Gastrocnemius medialis (tissue), 4 donors: ENCODE results near the gene CARD14.

Experiments
- POLR2A ChIP-seq, 2 donors: fragments of 450-650 bp; IDR thresholded peaks; one replicate each; pipeline ENCODE4 v1.6.1; 2017; ENCODE audit warnings: antibody characterized with exemption in 2 of 2, mild to moderate bottlenecking in 2 of 2, moderate library complexity in 2 of 2
- TF ChIP-seq, protein P1 (sequence below), 5 experiments: fragments of 450-650 bp in 3 of 5; fragments of 200-600 bp in 2 of 5; sonication (generic) in 2 of 5; IDR thresholded peaks in 4 of 5; conservative IDR thresholded peaks in 1 of 5; 1 replicate in 4 of 5; 2 replicates in 1 of 5; pipeline ENCODE4 v1.5.1; 2016 to 2019; ENCODE audit warnings: antibody characterized with exemption in 5 of 5, mild to moderate bottlenecking in 3 of 5, moderate library complexity in 3 of 5

DNA sequence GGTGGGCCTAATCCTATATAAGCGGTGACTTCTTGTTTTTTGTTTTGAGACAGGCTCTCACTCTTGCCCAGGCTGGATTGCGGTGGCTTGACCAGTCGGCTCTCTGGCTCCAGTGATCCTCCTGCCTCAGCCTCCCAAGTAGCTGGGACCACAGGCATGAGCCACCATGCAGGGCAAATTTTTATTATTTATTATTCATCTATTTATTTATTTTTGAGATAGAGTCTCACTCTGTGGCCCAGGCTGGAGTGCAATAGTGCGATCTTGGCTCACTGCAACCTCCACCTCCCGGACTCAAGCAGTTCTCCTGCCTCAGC, 86.2 kb downstream of the CARD14 start:
- TF ChIP-seq, protein P1, sequence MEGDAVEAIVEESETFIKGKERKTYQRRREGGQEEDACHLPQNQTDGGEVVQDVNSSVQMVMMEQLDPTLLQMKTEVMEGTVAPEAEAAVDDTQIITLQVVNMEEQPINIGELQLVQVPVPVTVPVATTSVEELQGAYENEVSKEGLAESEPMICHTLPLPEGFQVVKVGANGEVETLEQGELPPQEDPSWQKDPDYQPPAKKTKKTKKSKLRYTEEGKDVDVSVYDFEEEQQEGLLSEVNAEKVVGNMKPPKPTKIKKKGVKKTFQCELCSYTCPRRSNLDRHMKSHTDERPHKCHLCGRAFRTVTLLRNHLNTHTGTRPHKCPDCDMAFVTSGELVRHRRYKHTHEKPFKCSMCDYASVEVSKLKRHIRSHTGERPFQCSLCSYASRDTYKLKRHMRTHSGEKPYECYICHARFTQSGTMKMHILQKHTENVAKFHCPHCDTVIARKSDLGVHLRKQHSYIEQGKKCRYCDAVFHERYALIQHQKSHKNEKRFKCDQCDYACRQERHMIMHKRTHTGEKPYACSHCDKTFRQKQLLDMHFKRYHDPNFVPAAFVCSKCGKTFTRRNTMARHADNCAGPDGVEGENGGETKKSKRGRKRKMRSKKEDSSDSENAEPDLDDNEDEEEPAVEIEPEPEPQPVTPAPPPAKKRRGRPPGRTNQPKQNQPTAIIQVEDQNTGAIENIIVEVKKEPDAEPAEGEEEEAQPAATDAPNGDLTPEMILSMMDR (IDR thresholded peaks at IDR 0.05 in 4 of 5, conservative IDR thresholded peaks at IDR 0.05 in 1 of 5): no peak
- no peak for TF ChIP-seq POLR2A (IDR thresholded peaks at IDR 0.05)
